Glutamatergic neuron (in vitro differentiated cells): ENCODE results near the gene SPIRE2. TPM values are rescaled to one million over a fixed set of nuclear protein-coding genes. Genes with fewer than 3 reads are reported as not detected.

Source experiments
- DNase-seq: peaks from one replicate; pipeline ENCODE4 v3.0.0; 2022
- H3K27ac Mint-ChIP-seq: one replicate; pipeline ENCODE4 v1.8.0; 2020; ENCODE audit warnings: mild to moderate bottlenecking, mixed read lengths, inconsistent platforms; ENCODE audit not compliant: unreplicated experiment
- H3K27me3 Mint-ChIP-seq: one replicate; pipeline ENCODE4 v1.8.0; 2020; ENCODE audit warnings: mild to moderate bottlenecking, moderate library complexity, mixed read lengths, inconsistent platforms; ENCODE audit not compliant: unreplicated experiment
- H3K36me3 Mint-ChIP-seq: one replicate; pipeline ENCODE4 v1.8.0; 2020; ENCODE audit warnings: mild to moderate bottlenecking, mixed read lengths, inconsistent platforms; ENCODE audit not compliant: unreplicated experiment
- H3K4me1 Mint-ChIP-seq: one replicate; pipeline ENCODE4 v1.8.0; 2020; ENCODE audit warnings: mild to moderate bottlenecking, low read depth, mixed read lengths, inconsistent platforms; ENCODE audit not compliant: unreplicated experiment
- H3K4me3 Mint-ChIP-seq: one replicate; pipeline ENCODE4 v1.8.0; 2020; ENCODE audit warnings: mild to moderate bottlenecking, mixed read lengths, inconsistent platforms; ENCODE audit not compliant: unreplicated experiment
- H3K9me3 Mint-ChIP-seq: one replicate; pipeline ENCODE4 v1.8.0; 2020; ENCODE audit warnings: mild to moderate bottlenecking, moderate library complexity, mixed read lengths, inconsistent platforms; ENCODE audit not compliant: unreplicated experiment
- total RNA-seq: library from RNA; stranded (reverse); fragmentation: NEBNext Ultra II Directional; extraction: Animal tissue kit (Norgen Biotek cat#: 25700); gene quantifications from one replicate; pipeline ENCODE4 v1.2.1, GENCODE V29; 2021; ENCODE audit not compliant: unreplicated experiment
- TF ChIP-seq, protein P1 (sequence below): fragments of 200-600 bp; sonication (generic); IDR thresholded peaks from one replicate; pipeline ENCODE4 v1.5.0; 2021; ENCODE audit not compliant: partially characterized antibody, unreplicated experiment

The SPIRE2 gene
- total RNA-seq, 1 donor from 2014 or later = 39.2 TPM

- no peak overlapping the region for H3K4me3 Mint-ChIP-seq
- TF ChIP-seq, protein P1, sequence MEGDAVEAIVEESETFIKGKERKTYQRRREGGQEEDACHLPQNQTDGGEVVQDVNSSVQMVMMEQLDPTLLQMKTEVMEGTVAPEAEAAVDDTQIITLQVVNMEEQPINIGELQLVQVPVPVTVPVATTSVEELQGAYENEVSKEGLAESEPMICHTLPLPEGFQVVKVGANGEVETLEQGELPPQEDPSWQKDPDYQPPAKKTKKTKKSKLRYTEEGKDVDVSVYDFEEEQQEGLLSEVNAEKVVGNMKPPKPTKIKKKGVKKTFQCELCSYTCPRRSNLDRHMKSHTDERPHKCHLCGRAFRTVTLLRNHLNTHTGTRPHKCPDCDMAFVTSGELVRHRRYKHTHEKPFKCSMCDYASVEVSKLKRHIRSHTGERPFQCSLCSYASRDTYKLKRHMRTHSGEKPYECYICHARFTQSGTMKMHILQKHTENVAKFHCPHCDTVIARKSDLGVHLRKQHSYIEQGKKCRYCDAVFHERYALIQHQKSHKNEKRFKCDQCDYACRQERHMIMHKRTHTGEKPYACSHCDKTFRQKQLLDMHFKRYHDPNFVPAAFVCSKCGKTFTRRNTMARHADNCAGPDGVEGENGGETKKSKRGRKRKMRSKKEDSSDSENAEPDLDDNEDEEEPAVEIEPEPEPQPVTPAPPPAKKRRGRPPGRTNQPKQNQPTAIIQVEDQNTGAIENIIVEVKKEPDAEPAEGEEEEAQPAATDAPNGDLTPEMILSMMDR = no peak
- H3K4me1 Mint-ChIP-seq = peaks cover 8% of the 10 kb centered on the region
- no peaks in the 10 kb centered on the region for H3K36me3 Mint-ChIP-seq
- peaks cover 2% of the 10 kb centered on the region for H3K27me3 Mint-ChIP-seq
- H3K27ac Mint-ChIP-seq = no peak overlapping the region
- peaks cover 2% of the 10 kb centered on the region for H3K9me3 Mint-ChIP-seq
- no peak for DNase-seq
Measured at GRCh38 chr16:89844739-89845339, 16.6 kb downstream of the SPIRE2 start.

- Mint-ChIP-seq H3K27ac (no peak overlapping the region), H3K36me3 (no peaks in the 10 kb centered on the region), H3K4me1 (peaks cover 8% of the 10 kb centered on the region), H3K4me3 (no peak overlapping the region), H3K9me3 (peaks cover 2% of the 10 kb centered on the region), H3K27me3 (peaks cover 2% of the 10 kb centered on the region)
- no peak for DNase-seq
- TF ChIP-seq, protein P1 = no peak
Measured at GRCh38 chr16:89845417-89845816, 17.1 kb downstream of the SPIRE2 start.

DNA sequence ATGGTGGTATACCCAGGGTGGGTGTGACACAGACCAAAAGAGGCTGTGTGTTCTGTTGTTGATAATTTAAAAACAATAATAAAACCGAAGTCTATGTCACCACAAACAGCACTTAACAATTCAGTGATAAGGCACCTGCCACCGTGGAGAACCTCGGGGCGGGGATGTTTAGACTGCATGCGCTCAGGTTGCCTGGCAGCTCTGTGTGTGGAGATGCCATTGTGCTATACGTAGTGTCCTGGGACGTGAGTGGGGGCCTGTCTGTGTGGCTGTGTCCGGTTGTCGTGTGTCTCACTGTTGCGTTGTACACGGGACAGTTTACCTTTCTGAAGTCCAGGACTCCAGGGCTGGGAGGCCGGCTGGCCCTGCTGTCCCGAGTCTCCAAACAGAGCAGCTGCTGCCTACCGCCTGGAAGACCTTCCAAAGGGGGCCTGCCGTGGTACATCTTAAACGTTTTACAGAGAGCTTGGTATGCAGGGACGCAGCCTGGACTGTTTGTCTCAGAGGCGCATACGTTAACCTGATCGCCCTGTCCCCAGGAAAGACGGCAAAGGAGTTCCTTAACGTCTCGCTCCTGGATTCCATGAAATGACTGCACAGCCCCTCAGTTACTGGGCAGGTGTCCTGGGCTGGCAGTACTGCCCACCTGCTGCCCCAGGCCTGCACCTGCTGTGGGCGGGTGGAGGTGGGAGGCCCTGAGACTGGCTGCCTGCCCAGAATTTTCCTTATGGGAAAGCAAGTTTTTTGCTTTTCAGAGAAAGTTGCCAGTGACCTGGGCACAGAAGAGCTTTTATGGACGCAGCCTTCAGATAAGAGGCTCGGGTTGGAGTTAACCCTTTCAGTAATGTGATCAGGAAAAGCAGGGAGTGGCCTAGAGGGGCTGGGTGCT is 19.0 kb downstream of the SPIRE2 start:
- Mint-ChIP-seq H3K27ac (peak overlapping the region; percentile 22), H3K36me3 (no peaks in the 10 kb centered on the region), H3K4me3 (peak overlapping the region; percentile 49), H3K27me3 (peaks cover 2% of the 10 kb centered on the region), H3K9me3 (peaks cover 2% of the 10 kb centered on the region), H3K4me1 (peaks cover 8% of the 10 kb centered on the region)
- TF ChIP-seq, protein P1 = no peak
- no peak for DNase-seq

DNA sequence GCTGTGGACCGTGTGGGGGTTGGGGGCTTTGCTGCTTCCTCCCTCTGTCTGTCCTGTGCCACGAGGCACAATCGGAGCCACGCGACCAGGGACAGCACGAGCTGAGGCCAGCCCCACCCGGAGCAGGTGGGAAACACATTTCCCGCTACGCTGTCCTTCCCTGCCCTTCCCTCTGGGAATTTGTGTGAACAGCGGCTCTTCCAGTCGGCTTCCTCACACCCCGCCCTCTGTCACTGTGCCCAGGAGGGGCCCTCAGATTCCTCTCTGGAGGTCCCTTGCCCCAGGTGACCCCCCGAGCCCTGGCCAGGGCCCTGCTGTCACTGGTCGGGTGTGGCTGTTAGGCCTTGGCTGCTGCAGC is 19.6 kb downstream of the SPIRE2 start:
- H3K4me1 Mint-ChIP-seq = peaks cover 8% of the 10 kb centered on the region
- H3K4me3 Mint-ChIP-seq = no peak overlapping the region
- DNase-seq = no peak
- no peaks in the 10 kb centered on the region for H3K36me3 Mint-ChIP-seq
- H3K27me3 Mint-ChIP-seq = peaks cover 2% of the 10 kb centered on the region
- peaks cover 2% of the 10 kb centered on the region for H3K9me3 Mint-ChIP-seq
- TF ChIP-seq, protein P1 = no peak
- peak overlapping the region; percentile 22 for H3K27ac Mint-ChIP-seq

DNA sequence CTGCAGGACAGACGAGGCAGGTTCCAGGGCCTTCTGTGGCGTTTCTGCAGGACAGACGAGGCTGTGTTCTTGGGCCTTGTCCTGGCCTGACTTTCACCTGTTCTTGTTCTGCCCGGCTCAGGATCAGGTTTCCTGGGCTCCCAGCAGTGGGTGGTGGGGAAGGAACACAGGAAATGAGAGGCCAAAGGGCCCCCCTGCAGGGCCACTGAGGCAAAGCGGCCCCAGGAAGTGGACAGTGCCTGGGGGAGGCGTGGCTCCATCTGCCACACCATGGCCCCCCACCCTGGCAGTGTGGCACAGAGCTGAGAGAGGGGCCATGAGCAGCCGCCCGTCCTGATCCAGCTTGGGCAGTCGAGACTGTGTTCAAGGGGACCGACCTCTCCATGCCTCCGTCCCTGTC is 20.7 kb downstream of the SPIRE2 start:
- Mint-ChIP-seq H3K4me3 (no peak overlapping the region), H3K27me3 (peaks cover 2% of the 10 kb centered on the region), H3K9me3 (peaks cover 2% of the 10 kb centered on the region), H3K4me1 (peaks cover 8% of the 10 kb centered on the region), H3K36me3 (no peaks in the 10 kb centered on the region), H3K27ac (no peak overlapping the region)
- DNase-seq = no peak
- TF ChIP-seq, protein P1 = no peak
